GM12891 (cell line): ENCODE measurements around the gene CSAD.

Experiments used
- POLR2A ChIP-seq: IDR thresholded peaks from 2 replicates; pipeline ENCODE4 v1.6.1; 2011; ENCODE audit warnings: low read depth, low read length, control low read depth
- POU2F2 ChIP-seq: IDR thresholded peaks from 2 replicates; pipeline ENCODE4 v1.6.1; 2011; ENCODE audit warnings: low read depth, mild to moderate bottlenecking, control low read depth, low read length, moderate library complexity
- SPI1 ChIP-seq: IDR thresholded peaks from 2 replicates; pipeline ENCODE4 v1.6.1; 2011; ENCODE audit warnings: low read depth, low read length, control low read depth
- TAF1 ChIP-seq: IDR thresholded peaks from 2 replicates; pipeline ENCODE4 v1.6.1; 2011; ENCODE audit warnings: low read depth, low read length, control low read depth

- TF ChIP-seq POLR2A (no peak), TAF1 (no peak), SPI1 (no peak), POU2F2 (no peak)
These were observed 47.1 kb upstream of the CSAD start for GRCh38 chr12:53227836-53228235.
